IMR-90 (cell line): Measurements from ENCODE around the gene KCP. TPM values are rescaled to one million over a fixed set of nuclear protein-coding genes. Genes with fewer than 3 reads are reported as not detected.

ENCODE experiments used
- ATAC-seq: fragments of 200-7000 bp; cut with Tn5 transposase; 2 replicates; pipeline ENCODE4 v1.9.1; 2020; ENCODE audit warnings: low read depth, mild to moderate bottlenecking, moderate library complexity
- BruUV-seq: library from RNA; stranded (reverse); fragments of 400-500 nt; replicated peaks from 2 replicates; lab custom pipeline; 2021; lab: Mats Ljungman, UMichigan
- CTCF ChIA-PET: fragments of 300-600 bp; formaldehyde crosslinking; extraction: SDS; loops from one replicate; lab custom pipeline; 2021; ENCODE audit warnings: antibody characterized with exemption; lab: Yijun Ruan, JAX
- POLR2A ChIA-PET: fragments of 300-600 bp; sonication (Branson Sonifier 250); formaldehyde crosslinking; loops from one replicate; lab custom pipeline; 2022; ENCODE audit warnings: antibody characterized with exemption; ENCODE audit not compliant: unreplicated experiment; lab: Charles Lee
- DNase-seq: peaks from one replicate; pipeline ENCODE4 v3.0.0; 2013
- H2AFZ ChIP-seq: replicated peaks from 2 replicates; pipeline ENCODE3; 2013; ENCODE audit warnings: low read length, mild to moderate bottlenecking; ENCODE audit not compliant: poor library complexity
- H2AK5ac ChIP-seq: 2 replicates; pipeline ENCODE4 v1.6.1; 2013; ENCODE audit warnings: low read depth, low read length, inconsistent platforms
- H2AK9ac ChIP-seq: replicated peaks from 2 replicates; pipeline ENCODE3; 2013; ENCODE audit warnings: mild to moderate bottlenecking, low read depth, low read length, moderate library complexity; ENCODE audit not compliant: poor library complexity
- H2BK120ac ChIP-seq: 2 replicates; pipeline ENCODE4 v1.6.1; 2013; ENCODE audit warnings: low read depth, low read length, inconsistent platforms
- H2BK15ac ChIP-seq: 3 replicates; pipeline ENCODE4 v1.6.1; 2013; ENCODE audit warnings: low read depth, low read length, inconsistent platforms
- H2BK20ac ChIP-seq: 2 replicates; pipeline ENCODE4 v1.6.1; 2013; ENCODE audit warnings: low read depth, mild to moderate bottlenecking, inconsistent platforms, low read length, moderate library complexity
- H2BK5ac ChIP-seq: 2 replicates; pipeline ENCODE4 v1.6.1; 2013; ENCODE audit warnings: mild to moderate bottlenecking, low read depth, low read length, inconsistent platforms; ENCODE audit not compliant: poor library complexity, severe bottlenecking
- H3K14ac ChIP-seq: replicated peaks from 2 replicates; pipeline ENCODE4 v1.6.1; 2013; ENCODE audit warnings: low read depth, low read length, inconsistent platforms
- H3K18ac ChIP-seq: 2 replicates; pipeline ENCODE4 v1.6.1; 2013; ENCODE audit warnings: low read depth, low read length, control low read depth
- H3K23ac ChIP-seq: 2 replicates; pipeline ENCODE4 v1.6.1; 2013; ENCODE audit warnings: low read depth, low read length, inconsistent platforms
- H3K27ac ChIP-seq: 2 replicates; pipeline ENCODE4 v1.5.1; 2013; ENCODE audit warnings: mild to moderate bottlenecking, control low read depth, low read length; ENCODE audit not compliant: insufficient read depth
- H3K27me3 ChIP-seq: 2 replicates; pipeline ENCODE4 v1.6.1; 2013; ENCODE audit warnings: low read length; ENCODE audit not compliant: control insufficient read depth, insufficient read depth
- H3K36me3 ChIP-seq: 2 replicates; pipeline ENCODE4 v1.6.1; 2013; ENCODE audit warnings: low read length, mixed read lengths; ENCODE audit not compliant: control insufficient read depth, insufficient read depth
- H3K4ac ChIP-seq: 2 replicates; pipeline ENCODE4 v1.6.1; 2013; ENCODE audit warnings: low read depth, low read length, inconsistent platforms
- H3K4me1 ChIP-seq: 2 replicates; pipeline ENCODE4 v1.6.1; 2013; ENCODE audit warnings: low read length, mixed read lengths; ENCODE audit not compliant: control insufficient read depth, insufficient read depth
- H3K4me2 ChIP-seq: 2 replicates; pipeline ENCODE4 v1.6.1; 2013; ENCODE audit warnings: low read depth, mild to moderate bottlenecking, control low read depth, low read length, moderate library complexity
- H3K4me3 ChIP-seq: 2 replicates; pipeline ENCODE4 v1.5.1; 2013; ENCODE audit warnings: low read depth, mild to moderate bottlenecking, control low read depth, low read length, moderate library complexity; ENCODE audit not compliant: insufficient read depth
- H3K56ac ChIP-seq: 2 replicates; pipeline ENCODE4 v1.6.1; 2013; ENCODE audit warnings: low read length, inconsistent platforms; ENCODE audit not compliant: insufficient read depth; ENCODE audit errors: extremely low read depth
- H3K79me1 ChIP-seq, 2 experiments: 2 replicates each; pipeline ENCODE4 v1.6.1; 2013; ENCODE audit warnings: low read length in 2 of 2, inconsistent platforms in 1 of 2, low read depth in 1 of 2
- H3K9ac ChIP-seq: 2 replicates; pipeline ENCODE4 v1.6.1; 2013; ENCODE audit warnings: low read depth, low read length, control low read depth
- H3K9me1 ChIP-seq: 2 replicates; pipeline ENCODE4 v1.6.1; 2013; ENCODE audit warnings: low read length, inconsistent platforms; ENCODE audit not compliant: insufficient read depth
- H3K9me3 ChIP-seq: 2 replicates; pipeline ENCODE4 v1.6.1; 2013; ENCODE audit warnings: low read length; ENCODE audit not compliant: control insufficient read depth, insufficient read depth
- H4K20me1 ChIP-seq: 2 replicates; pipeline ENCODE4 v1.6.1; 2013; ENCODE audit warnings: low read length, inconsistent platforms; ENCODE audit not compliant: insufficient read depth
- H4K5ac ChIP-seq: 2 replicates; pipeline ENCODE4 v1.6.1; 2013; ENCODE audit warnings: mild to moderate bottlenecking, low read depth, low read length, control low read depth
- H4K8ac ChIP-seq, 2 experiments: 2 replicates each; pipeline ENCODE4 v1.6.1; 2013; ENCODE audit warnings: low read depth in 2 of 2, low read length in 2 of 2, control low read depth in 1 of 2, inconsistent platforms in 1 of 2
- H4K91ac ChIP-seq: 2 replicates; pipeline ENCODE4 v1.6.1; 2013; ENCODE audit warnings: low read depth, low read length, inconsistent platforms; ENCODE audit not compliant: insufficient read depth
- CEBPB ChIP-seq: IDR thresholded peaks from 2 replicates; pipeline ENCODE4 v1.6.1; 2012; ENCODE audit warnings: low read depth, low read length, improper control_type of control experiment
- ELK1 ChIP-seq: fragments of 150-350 bp; IDR thresholded peaks from 2 replicates; pipeline ENCODE4 v1.6.1; 2016; ENCODE audit warnings: low read depth, mild to moderate bottlenecking, low read length, moderate library complexity, borderline replicate concordance
- MAFK ChIP-seq: IDR thresholded peaks from 2 replicates; pipeline ENCODE4 v1.6.1; 2012; ENCODE audit warnings: low read depth, low read length, improper control_type of control experiment
- MXI1 ChIP-seq: IDR thresholded peaks from 2 replicates; pipeline ENCODE4 v1.6.1; 2012; ENCODE audit warnings: low read depth, mild to moderate bottlenecking, low read length, moderate library complexity, borderline replicate concordance
- RAD21 ChIP-seq: IDR thresholded peaks from 2 replicates; pipeline ENCODE4 v1.6.1; 2012; ENCODE audit warnings: low read length, improper control_type of control experiment
- WGBS, 2 experiments: methylation state at CpG; one replicate each; pipeline versions ENCODE4 v1.1.5 to v1.1.7; 2013; ENCODE audit warnings: missing lambda C conversion rate in 2 of 2; ENCODE audit not compliant: insufficient read length in 1 of 2; ENCODE audit errors: extremely low coverage in 2 of 2; 5-methylcytosine and 5-hydroxymethylcytosine counted together
- dilution Hi-C: fragments of 300-500 bp; cut with HindIII; formaldehyde crosslinking; loops from one replicate; pipeline ENCODE4 v1.14.3; 2018; ENCODE audit warnings: low sequenced_read_pairs; ENCODE audit not compliant: unreplicated experiment
- in situ Hi-C: fragments of 300-500 bp; cut with MboI; formaldehyde crosslinking; loops from 3 replicates; pipeline ENCODE4 v1.14.3; 2019; ENCODE audit warnings: low sequenced_read_pairs, inconsistent platforms, mixed read lengths
- intact Hi-C: fragments of 100-400 bp; cut with micrococcal nuclease; formaldehyde crosslinking; loops from 2 replicates; pipeline ENCODE4 v1.10.0; 2022
- polyA plus RNA-seq, 3 experiments: library from polyadenylated mRNA; depleted of rRNA; stranded (reverse); fragments of >200 nt; gene quantifications; 2 replicates each; pipeline ENCODE4 v1.2.3, GENCODE V29; 2012; ENCODE audit warnings: low replicate concordance in 1 of 3
- total RNA-seq: library from RNA; depleted of rRNA; stranded (reverse); fragments of >200 nt; gene quantifications from 2 replicates; pipeline ENCODE4 v1.2.3, GENCODE V29; 2012
- TF ChIP-seq, protein P1 (sequence below): fragments of 150-350 bp; IDR thresholded peaks from 2 replicates; pipeline ENCODE4 v1.6.1; 2017; ENCODE audit warnings: mild to moderate bottlenecking, antibody characterized with exemption, low read length, low read depth

KCP gene
- total and polyA plus RNA-seq, 2 of the 4 experiments (the other 2 are of a cell fraction): 0.03 TPM; not detected in 1

DNA sequence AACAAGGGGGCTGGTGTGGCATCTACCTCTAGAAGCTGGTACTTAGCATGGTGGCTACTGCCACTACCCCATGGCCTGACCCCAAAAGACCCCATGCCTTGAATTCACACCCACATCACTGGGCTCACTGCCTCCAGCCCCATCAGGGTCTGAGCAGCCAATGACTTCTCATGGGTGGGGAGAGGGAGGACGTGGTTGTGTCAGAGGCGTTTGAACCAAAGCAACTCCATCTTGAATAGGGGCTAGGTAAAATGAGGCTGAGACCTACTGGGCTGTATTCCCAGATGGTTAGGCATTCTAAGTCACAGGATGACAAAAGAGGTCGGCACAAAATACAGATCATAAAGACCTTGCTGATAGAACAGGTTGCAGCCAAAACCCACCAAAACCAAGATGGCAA, 15.2 kb downstream of the KCP start:
- Histone ChIP-seq H3K79me1 (no peaks in the 10 kb centered on the region), H3K14ac (no peak overlapping the region), H3K4me1 (peaks cover 3% of the 10 kb centered on the region; the same call in 1 of the 2 replicates), H3K27ac (no peak overlapping the region), H3K9me1 (no peaks in the 10 kb centered on the region), H2BK120ac (no peak overlapping the region), H4K8ac (no peak overlapping the region), H3K23ac (no peak overlapping the region), H3K9me3 (peaks cover 2% of the 10 kb centered on the region; the same call in 1 of the 2 replicates), H4K91ac (no peak overlapping the region), H3K4me2 (no peak overlapping the region), H2AFZ (no peak overlapping the region), H2AK9ac (no peak overlapping the region), H3K27me3 (peaks cover 9% of the 10 kb centered on the region), H2BK20ac (no peak overlapping the region), H3K4me3 (no peak overlapping the region), H3K4ac (no peak overlapping the region), H2BK15ac (no peak overlapping the region), H3K9ac (no peak overlapping the region), H4K20me1 (no peaks in the 10 kb centered on the region), H2AK5ac (no peak overlapping the region), H3K36me3 (no peaks in the 10 kb centered on the region), H3K56ac (no peak overlapping the region), H3K18ac (no peak overlapping the region), H2BK5ac (no peak overlapping the region), H4K5ac (no peak overlapping the region)
- no CpG with 5 or more reads among the region's 3 CpGs for WGBS, 2 experiments
- TF ChIP-seq ELK1 (no peak), MXI1 (no peak), MAFK (no peak), CEBPB (no peak), RAD21 (no peak)
- TF ChIP-seq, protein P1, sequence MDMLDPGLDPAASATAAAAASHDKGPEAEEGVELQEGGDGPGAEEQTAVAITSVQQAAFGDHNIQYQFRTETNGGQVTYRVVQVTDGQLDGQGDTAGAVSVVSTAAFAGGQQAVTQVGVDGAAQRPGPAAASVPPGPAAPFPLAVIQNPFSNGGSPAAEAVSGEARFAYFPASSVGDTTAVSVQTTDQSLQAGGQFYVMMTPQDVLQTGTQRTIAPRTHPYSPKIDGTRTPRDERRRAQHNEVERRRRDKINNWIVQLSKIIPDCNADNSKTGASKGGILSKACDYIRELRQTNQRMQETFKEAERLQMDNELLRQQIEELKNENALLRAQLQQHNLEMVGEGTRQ: no peak
- intact Hi-C loops (no loop called here), dilution Hi-C loops (no loop called here), in situ Hi-C loops (loop anchor here (25.0 kb wide), 1 partner anchor 433 kb away; the partner anchor contains the start of gene HILPDA)
- DNase-seq (no peak), ATAC-seq (no peak)
- BruUV-seq: no TSS peak
- POLR2A ChIA-PET: no interaction called here
- CTCF ChIA-PET: no interaction called here
